ENCODE data around the gene SPATA6L. TPM values are rescaled to one million over a fixed set of nuclear protein-coding genes. Genes with fewer than 3 reads are reported as not detected.

Gene SPATA6L
- total RNA-seq, 4 donors from 2014 or later, result 14.3 to 21.0 (median 16.9) TPM

- WGBS, 2 donors, result 93% methylated on average over 5 of the region's 5 CpGs
- TF ChIP-seq POLR2A (IDR thresholded peaks at IDR 0.05), result no peak
- TF ChIP-seq, protein P1, sequence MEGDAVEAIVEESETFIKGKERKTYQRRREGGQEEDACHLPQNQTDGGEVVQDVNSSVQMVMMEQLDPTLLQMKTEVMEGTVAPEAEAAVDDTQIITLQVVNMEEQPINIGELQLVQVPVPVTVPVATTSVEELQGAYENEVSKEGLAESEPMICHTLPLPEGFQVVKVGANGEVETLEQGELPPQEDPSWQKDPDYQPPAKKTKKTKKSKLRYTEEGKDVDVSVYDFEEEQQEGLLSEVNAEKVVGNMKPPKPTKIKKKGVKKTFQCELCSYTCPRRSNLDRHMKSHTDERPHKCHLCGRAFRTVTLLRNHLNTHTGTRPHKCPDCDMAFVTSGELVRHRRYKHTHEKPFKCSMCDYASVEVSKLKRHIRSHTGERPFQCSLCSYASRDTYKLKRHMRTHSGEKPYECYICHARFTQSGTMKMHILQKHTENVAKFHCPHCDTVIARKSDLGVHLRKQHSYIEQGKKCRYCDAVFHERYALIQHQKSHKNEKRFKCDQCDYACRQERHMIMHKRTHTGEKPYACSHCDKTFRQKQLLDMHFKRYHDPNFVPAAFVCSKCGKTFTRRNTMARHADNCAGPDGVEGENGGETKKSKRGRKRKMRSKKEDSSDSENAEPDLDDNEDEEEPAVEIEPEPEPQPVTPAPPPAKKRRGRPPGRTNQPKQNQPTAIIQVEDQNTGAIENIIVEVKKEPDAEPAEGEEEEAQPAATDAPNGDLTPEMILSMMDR (IDR thresholded peaks at IDR 0.05), result no peak
- H3K27me3 ChIP-seq, result no peaks in the 10 kb centered on the region
- DNase-seq, result no peak
- intact Hi-C loops (cut with DNase I), result no loop called here
- H3K4me3 ChIP-seq (replicated peaks in 1 of 3), result no peak overlapping the region
- peaks cover 0 to 3% of the 10 kb centered on the region in 2 donors for H3K4me1 ChIP-seq
- no peaks in the 10 kb centered on the region for H3K36me3 ChIP-seq
- H3K9me3 ChIP-seq, result no peaks in the 10 kb centered on the region
- H3K27ac ChIP-seq, result no peak overlapping the region
Measured at GRCh38 chr9:4603830-4604229, 62.5 kb downstream of the SPATA6L start.

DNA sequence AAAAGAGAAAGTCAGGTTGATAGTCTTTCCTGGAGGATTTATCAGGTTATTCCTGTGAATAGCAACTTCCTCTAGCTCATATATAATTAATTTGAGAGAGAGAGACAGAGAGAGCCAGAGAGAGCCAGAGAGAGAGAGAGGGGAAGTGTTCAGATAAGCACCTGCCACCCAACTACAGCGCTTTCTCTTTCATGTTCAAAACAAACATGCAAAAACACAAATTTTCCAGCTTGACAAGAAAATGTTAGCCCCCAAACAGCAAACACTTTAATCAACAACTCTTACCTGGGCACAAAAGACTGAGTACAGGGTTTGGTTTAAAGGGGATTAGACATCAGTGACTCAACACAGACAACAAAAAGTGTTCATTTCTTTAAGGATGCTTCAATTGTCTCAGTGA, 65.9 kb downstream of the SPATA6L start:
- Histone ChIP-seq H3K4me1 (peaks cover 0 to 3% of the 10 kb centered on the region in 2 donors), H3K27ac (no peak overlapping the region), H3K27me3 (no peaks in the 10 kb centered on the region), H3K36me3 (no peaks in the 10 kb centered on the region), H3K4me3 (replicated peaks in 1 of 3) (no peak overlapping the region), H3K9me3 (no peaks in the 10 kb centered on the region)
- intact Hi-C loops (cut with DNase I), result no loop called here
- TF ChIP-seq, protein P1 (IDR thresholded peaks at IDR 0.05), result no peak
- no peak for TF ChIP-seq POLR2A (IDR thresholded peaks at IDR 0.05)
- no peak for DNase-seq
- 75 to 89% methylated on average over 1 of the region's 1 CpG for WGBS, 2 donors

- TF ChIP-seq POLR2A (IDR thresholded peaks at IDR 0.05), result no peak
- TF ChIP-seq, protein P1 (IDR thresholded peaks at IDR 0.05), result no peak
- no peak for DNase-seq
- intact Hi-C loops (cut with DNase I), result no loop called here
- 67 to 74% methylated on average over 11 of the region's 11 CpGs for WGBS, 2 donors
- Histone ChIP-seq H3K9me3 (no peaks in the 10 kb centered on the region), H3K4me1 (peaks cover 7 to 8% of the 10 kb centered on the region in 2 donors), H3K36me3 (no peaks in the 10 kb centered on the region), H3K4me3 (replicated peaks in 1 of 3) (no peak overlapping the region), H3K27me3 (no peaks in the 10 kb centered on the region), H3K27ac (peak overlapping the region in 1 of 3 donors; percentile 46)
Measured at GRCh38 chr9:4596165-4596922, 69.9 kb downstream of the SPATA6L start.

- no peaks in the 10 kb centered on the region for H3K9me3 ChIP-seq
- no peaks in the 10 kb centered on the region for H3K36me3 ChIP-seq
- no peaks in the 10 kb centered on the region for H3K27me3 ChIP-seq
- TF ChIP-seq, protein P1 (IDR thresholded peaks at IDR 0.05), result no peak
- TF ChIP-seq POLR2A (IDR thresholded peaks at IDR 0.05), result no peak
- 96 to 97% methylated on average over 2 of the region's 2 CpGs for WGBS, 2 donors
- H3K27ac ChIP-seq, result no peak overlapping the region
- intact Hi-C loops (cut with DNase I), result no loop called here
- no peak overlapping the region for H3K4me3 ChIP-seq (replicated peaks in 1 of 3)
- H3K4me1 ChIP-seq, result peaks cover 16 to 21% of the 10 kb centered on the region in 2 donors
- DNase-seq, result no peak
Measured at GRCh38 chr9:4594994-4595393, 71.3 kb downstream of the SPATA6L start.

- Histone ChIP-seq H3K4me3 (replicated peaks in 1 of 3) (no peak overlapping the region), H3K36me3 (no peaks in the 10 kb centered on the region), H3K27me3 (no peaks in the 10 kb centered on the region), H3K9me3 (no peaks in the 10 kb centered on the region), H3K27ac (no peak overlapping the region), H3K4me1 (peaks cover 20 to 25% of the 10 kb centered on the region in 2 donors)
- no peak for DNase-seq
- WGBS, 2 donors, result 92 to 95% methylated on average over 4 of the region's 4 CpGs
- TF ChIP-seq POLR2A (IDR thresholded peaks at IDR 0.05), result no peak
- TF ChIP-seq, protein P1 (IDR thresholded peaks at IDR 0.05), result no peak
- intact Hi-C loops (cut with DNase I), result no loop called here
Measured at GRCh38 chr9:4594545-4594944, 71.7 kb downstream of the SPATA6L start.

Measured in thyroid gland (tissue), 4 donors.